B cell (primary cell): ENCODE measurements around the gene MAP3K14. TPM values are rescaled to one million over a fixed set of nuclear protein-coding genes. Genes with fewer than 3 reads are reported as not detected.

Experiments used
- ATAC-seq: fragments of 200-7000 bp; cut with Tn5 transposase; one replicate; pipeline ENCODE4 v1.10.0; 2021; ENCODE audit warnings: low read depth, mild to moderate bottlenecking, moderate number of reproducible peaks, moderate library complexity
- CTCF ChIA-PET: fragments of 350-600 bp; sonication (Branson Sonifier 250); formaldehyde crosslinking; loops from one replicate; lab custom pipeline; 2021; ENCODE audit warnings: antibody characterized with exemption, inconsistent platforms; lab: Charles Lee
- POLR2A ChIA-PET: fragments of 350-600 bp; sonication (Branson Sonifier 250); formaldehyde crosslinking; loops from one replicate; lab custom pipeline; 2021; ENCODE audit warnings: antibody characterized with exemption; lab: Charles Lee
- DNase-seq: peaks from one replicate; pipeline ENCODE4 v3.0.0; 2013
- H2AFZ ChIP-seq: 2 replicates; pipeline ENCODE4 v1.6.1; 2012; ENCODE audit warnings: mild to moderate bottlenecking, low read depth, low read length; ENCODE audit not compliant: insufficient read depth, poor library complexity, severe bottlenecking
- H3K27ac ChIP-seq, 2 donors: 1 replicate in 1 of 2; 2 replicates in 1 of 2; pipeline ENCODE4 v1.5.1; 2012 to 2013; ENCODE audit warnings: low read length in 2 of 2, mild to moderate bottlenecking in 2 of 2, moderate library complexity in 1 of 2
- H3K27me3 ChIP-seq, 4 experiments: fragments of 200-600 bp in 1 of 4; sonication (generic) in 1 of 4; replicated peaks in 1 of 4; 1 replicate in 2 of 4; 2 replicates in 2 of 4; pipeline versions ENCODE4 v1.6.1 to v1.7.0; 2013 to 2016; ENCODE audit warnings: low read length in 3 of 4, mild to moderate bottlenecking in 2 of 4, mixed read lengths in 1 of 4, moderate library complexity in 1 of 4; ENCODE audit not compliant: insufficient read depth in 4 of 4, control insufficient read depth in 3 of 4; ENCODE audit errors: control extremely low read depth in 1 of 4
- H3K36me3 ChIP-seq, 2 experiments: replicated peaks in 1 of 2; 1 replicate in 1 of 2; 2 replicates in 1 of 2; pipeline versions ENCODE4 v1.6.1 to v1.7.1; 2013; ENCODE audit warnings: low read length in 1 of 2; ENCODE audit not compliant: insufficient read depth in 2 of 2, control insufficient read depth in 1 of 2; ENCODE audit errors: control extremely low read depth in 1 of 2, extremely low read depth in 1 of 2
- H3K4me1 ChIP-seq, 2 donors: fragments of 200-600 bp in 1 of 2; sonication (generic) in 1 of 2; 1 replicate in 1 of 2; 2 replicates in 1 of 2; pipeline versions ENCODE4 v1.5.1 to v1.6.1; 2013 to 2017; ENCODE audit warnings: low read length in 2 of 2; ENCODE audit not compliant: control insufficient read depth in 2 of 2, insufficient read depth in 2 of 2
- H3K4me2 ChIP-seq: replicated peaks from 2 replicates; pipeline ENCODE3; 2012; ENCODE audit warnings: mild to moderate bottlenecking, low read depth, low read length; ENCODE audit not compliant: poor library complexity, severe bottlenecking
- H3K4me3 ChIP-seq, 5 experiments: fragments of 200-600 bp in 1 of 5; sonication (generic) in 1 of 5; 1 replicate in 3 of 5; 2 replicates in 2 of 5; pipeline versions ENCODE4 v1.5.1 to v1.7.0; 2011 to 2016; ENCODE audit warnings: low read length in 4 of 5, mild to moderate bottlenecking in 4 of 5, low read depth in 2 of 5, control low read depth in 1 of 5, moderate library complexity in 1 of 5; ENCODE audit not compliant: insufficient read depth in 1 of 5; ENCODE audit errors: control extremely low read depth in 1 of 5, extremely low read depth in 1 of 5
- H3K79me2 ChIP-seq: fragments of 200-600 bp; sonication (generic); one replicate; pipeline ENCODE4 v1.6.0; 2016; ENCODE audit warnings: low read length; ENCODE audit not compliant: control insufficient read depth, insufficient read depth
- H3K9ac ChIP-seq: fragments of 200-600 bp; sonication (generic); 2 replicates; pipeline ENCODE4 v1.6.1; 2017; ENCODE audit warnings: mild to moderate bottlenecking, low read length, moderate library complexity
- H3K9me3 ChIP-seq, 3 donors: one replicate each; pipeline versions ENCODE4 v1.6.1 to v1.7.1; 2013; ENCODE audit warnings: low read length in 2 of 3; ENCODE audit not compliant: control insufficient read depth in 2 of 3, insufficient read depth in 1 of 3; ENCODE audit errors: control extremely low read depth in 1 of 3
- H4K20me1 ChIP-seq: 2 replicates; pipeline ENCODE4 v1.6.0; 2012; ENCODE audit warnings: mild to moderate bottlenecking, low read length; ENCODE audit not compliant: insufficient read depth, control insufficient read depth, poor library complexity, severe bottlenecking
- H3K27ac Mint-ChIP-seq: one replicate; pipeline ENCODE4 v1.8.0; 2021; ENCODE audit warnings: mixed read lengths
- H3K27me3 Mint-ChIP-seq: one replicate; pipeline ENCODE4 v1.8.0; 2021; ENCODE audit warnings: mixed read lengths
- H3K4me1 Mint-ChIP-seq: one replicate; pipeline ENCODE4 v1.8.0; 2021; ENCODE audit warnings: mixed read lengths
- H3K4me3 Mint-ChIP-seq: one replicate; pipeline ENCODE4 v1.8.0; 2021; ENCODE audit warnings: mixed read lengths
- H3K9me3 Mint-ChIP-seq: one replicate; pipeline ENCODE4 v1.8.0; 2022; ENCODE audit warnings: mixed read lengths; ENCODE audit not compliant: insufficient read depth
- EZH2 ChIP-seq: IDR thresholded peaks from 2 replicates; pipeline ENCODE4 v1.6.1; 2012; ENCODE audit warnings: borderline replicate concordance, low read depth, mild to moderate bottlenecking, moderate library complexity, low read length; ENCODE audit not compliant: insufficient read depth, poor library complexity, severe bottlenecking
- WGBS: methylation state at CpG from one replicate; pipeline ENCODE4 v1.1.5; 2013; ENCODE audit warnings: missing lambda C conversion rate; ENCODE audit not compliant: insufficient coverage; 5-methylcytosine and 5-hydroxymethylcytosine counted together
- intact Hi-C: fragments of 100-400 bp; cut with micrococcal nuclease; formaldehyde crosslinking; loops from one replicate; pipeline ENCODE4 v1.10.0; 2022
- polyA plus RNA-seq: library from polyadenylated mRNA; depleted of rRNA; stranded (reverse); fragments of >200 nt; gene quantifications from 2 replicates; pipeline ENCODE4 v1.2.3, GENCODE V29; 2012
- total RNA-seq, 2 donors: library from RNA; stranded (reverse); fragments of 120-200 nt in 1 of 2; gene quantifications; 1 replicate in 1 of 2; 2 replicates in 1 of 2; pipeline versions ENCODE4 v1.2.3 to v1.2.4, GENCODE V29; 2013 to 2022
- TF ChIP-seq, protein P1 (sequence below): fragments of 200-600 bp; IDR thresholded peaks from one replicate; pipeline ENCODE4 v1.8.0; 2022; ENCODE audit warnings: antibody characterized with exemption, mild to moderate bottlenecking

The MAP3K14 gene
- total and polyA plus RNA-seq, 2 donors (not counting 1 experiment from before 2014, with no cell fraction given): 66.1 to 84.1 TPM

DNA sequence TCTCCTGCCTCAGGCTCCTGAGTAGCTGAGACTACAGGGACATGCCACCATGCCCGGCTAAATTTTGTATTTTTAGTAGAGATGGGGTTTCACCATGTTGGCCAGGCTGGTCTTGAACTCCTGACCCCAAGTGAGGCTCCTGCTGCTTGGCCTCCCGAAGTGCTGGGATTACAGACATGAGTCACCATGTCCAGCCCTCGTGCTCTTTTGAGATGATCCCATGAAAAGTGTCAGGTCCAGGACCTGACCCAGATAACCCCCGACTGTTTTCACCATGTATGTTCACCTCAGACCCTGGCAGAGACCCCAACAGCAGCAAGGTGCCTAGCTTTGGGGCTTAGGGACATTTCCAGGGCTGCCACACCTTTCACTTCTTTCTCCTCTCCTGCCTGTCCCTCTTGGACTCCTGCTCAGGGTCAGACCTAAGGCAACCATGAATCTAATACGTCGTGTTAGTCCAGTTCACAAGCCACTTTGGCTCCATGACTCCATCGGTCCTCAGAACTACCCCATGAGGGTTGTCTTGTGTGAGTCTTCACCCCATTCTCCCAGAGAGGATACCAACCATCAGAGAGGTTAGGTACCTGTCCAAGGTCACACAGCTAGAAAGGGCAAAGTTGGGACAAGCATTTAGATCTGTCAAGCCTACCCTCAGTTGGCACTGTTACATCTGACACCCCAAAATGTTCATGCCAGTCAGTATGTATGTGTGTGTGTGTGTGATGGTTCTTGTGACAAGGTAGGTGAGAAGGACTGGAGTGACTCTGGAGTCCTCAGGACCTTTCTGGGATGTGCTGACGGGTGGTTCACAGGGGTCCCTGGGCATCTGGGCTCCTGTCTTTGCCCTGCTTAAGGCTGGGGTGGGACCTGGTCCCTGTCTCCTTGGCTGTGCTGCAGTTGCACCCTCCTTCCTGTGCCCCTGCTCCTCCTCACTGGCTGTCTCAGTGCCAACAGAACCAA lies 23.1 kb upstream of the MAP3K14 start:
- Mint-ChIP-seq H3K27me3 (peaks cover 3% of the 10 kb centered on the region), H3K9me3 (no peaks in the 10 kb centered on the region), H3K27ac (no peak overlapping the region), H3K4me1 (peaks cover 4% of the 10 kb centered on the region), H3K4me3 (no peak overlapping the region)
- peaks cover 0 to 4% (median 0%) of the 10 kb centered on the region in 4 experiments for H3K27me3 ChIP-seq
- TF ChIP-seq, protein P1, sequence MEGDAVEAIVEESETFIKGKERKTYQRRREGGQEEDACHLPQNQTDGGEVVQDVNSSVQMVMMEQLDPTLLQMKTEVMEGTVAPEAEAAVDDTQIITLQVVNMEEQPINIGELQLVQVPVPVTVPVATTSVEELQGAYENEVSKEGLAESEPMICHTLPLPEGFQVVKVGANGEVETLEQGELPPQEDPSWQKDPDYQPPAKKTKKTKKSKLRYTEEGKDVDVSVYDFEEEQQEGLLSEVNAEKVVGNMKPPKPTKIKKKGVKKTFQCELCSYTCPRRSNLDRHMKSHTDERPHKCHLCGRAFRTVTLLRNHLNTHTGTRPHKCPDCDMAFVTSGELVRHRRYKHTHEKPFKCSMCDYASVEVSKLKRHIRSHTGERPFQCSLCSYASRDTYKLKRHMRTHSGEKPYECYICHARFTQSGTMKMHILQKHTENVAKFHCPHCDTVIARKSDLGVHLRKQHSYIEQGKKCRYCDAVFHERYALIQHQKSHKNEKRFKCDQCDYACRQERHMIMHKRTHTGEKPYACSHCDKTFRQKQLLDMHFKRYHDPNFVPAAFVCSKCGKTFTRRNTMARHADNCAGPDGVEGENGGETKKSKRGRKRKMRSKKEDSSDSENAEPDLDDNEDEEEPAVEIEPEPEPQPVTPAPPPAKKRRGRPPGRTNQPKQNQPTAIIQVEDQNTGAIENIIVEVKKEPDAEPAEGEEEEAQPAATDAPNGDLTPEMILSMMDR: no peak
- no peak for TF ChIP-seq EZH2
- no peaks in the 10 kb centered on the region for H3K9me3 ChIP-seq
- no peak for ATAC-seq
- no peak overlapping the region for H3K4me3 ChIP-seq
- no peaks in the 10 kb centered on the region for H4K20me1 ChIP-seq
- intact Hi-C loops: no loop called here
- 92% methylated on average over 7 of the region's 8 CpGs for WGBS
- H3K4me1 ChIP-seq: no peaks in the 10 kb centered on the region
- no peak overlapping the region for H3K9ac ChIP-seq
- H3K27ac ChIP-seq: no peak overlapping the region
- DNase-seq: no peak
- H2AFZ ChIP-seq: no peak overlapping the region
- H3K4me2 ChIP-seq: no peak overlapping the region
- no peaks in the 10 kb centered on the region for H3K79me2 ChIP-seq
- H3K36me3 ChIP-seq: no peaks in the 10 kb centered on the region
- ChIA-PET CTCF (interaction anchor here (0.6 to 1.1 kb wide), 2 partner anchors 44 to 710 kb away, joined by 3 read pairs; no protein-coding TSS in a partner anchor), POLR2A (interaction anchor here (0.6 kb wide), 1 partner anchor 772 kb away, joined by 3 read pairs; no protein-coding TSS in a partner anchor)
